Calu3 (cell line): Measurements from ENCODE around the gene BAK1. TPM values are rescaled to one million over a fixed set of nuclear protein-coding genes. Genes with fewer than 3 reads are reported as not detected.

ENCODE experiments used
- BruUV-seq: library from RNA; stranded (reverse); fragments of 400-500 nt; replicated peaks from 2 replicates; lab custom pipeline; 2021; lab: Mats Ljungman, UMichigan
- CTCF ChIA-PET: fragments of 300-600 bp; sonication (Branson Sonifier 250); formaldehyde crosslinking; loops from one replicate; lab custom pipeline; 2022; ENCODE audit warnings: antibody characterized with exemption; lab: Charles Lee
- DNase-seq: peaks from one replicate; pipeline ENCODE4 v3.0.0; 2022
- H3K27ac Mint-ChIP-seq: one replicate; pipeline ENCODE4 v1.8.0; 2022; ENCODE audit warnings: mixed read lengths; ENCODE audit not compliant: unreplicated experiment
- H3K27me3 Mint-ChIP-seq: one replicate; pipeline ENCODE4 v1.8.0; 2022; ENCODE audit warnings: mixed read lengths; ENCODE audit not compliant: unreplicated experiment
- H3K36me3 Mint-ChIP-seq: one replicate; pipeline ENCODE4 v1.8.0; 2022; ENCODE audit warnings: mild to moderate bottlenecking, moderate library complexity, mixed read lengths; ENCODE audit not compliant: insufficient read depth, unreplicated experiment
- H3K4me1 Mint-ChIP-seq: one replicate; pipeline ENCODE4 v1.8.0; 2022; ENCODE audit warnings: mild to moderate bottlenecking, low read depth, mixed read lengths; ENCODE audit not compliant: unreplicated experiment
- H3K4me3 Mint-ChIP-seq: one replicate; pipeline ENCODE4 v1.8.0; 2022; ENCODE audit warnings: mild to moderate bottlenecking, low read depth, moderate library complexity, mixed read lengths; ENCODE audit not compliant: unreplicated experiment
- H3K9me3 Mint-ChIP-seq: one replicate; pipeline ENCODE4 v1.8.0; 2022; ENCODE audit warnings: low read depth, mixed read lengths; ENCODE audit not compliant: unreplicated experiment
- CTCF ChIP-seq: fragments of 200-600 bp; IDR thresholded peaks from one replicate; pipeline ENCODE4 v1.8.0; 2022; ENCODE audit warnings: antibody characterized with exemption; ENCODE audit not compliant: unreplicated experiment
- intact Hi-C: fragments of 100-400 bp; cut with micrococcal nuclease; formaldehyde crosslinking; loops from one replicate; pipeline ENCODE4 v1.10.0; 2022; ENCODE audit not compliant: unreplicated experiment
- total RNA-seq: library from RNA; stranded (reverse); gene quantifications from 2 replicates; pipeline ENCODE4 v1.2.3, GENCODE V29; 2022

The BAK1 gene
- total RNA-seq, 1 experiment from 2014 or later, result 31.6 TPM

DNA sequence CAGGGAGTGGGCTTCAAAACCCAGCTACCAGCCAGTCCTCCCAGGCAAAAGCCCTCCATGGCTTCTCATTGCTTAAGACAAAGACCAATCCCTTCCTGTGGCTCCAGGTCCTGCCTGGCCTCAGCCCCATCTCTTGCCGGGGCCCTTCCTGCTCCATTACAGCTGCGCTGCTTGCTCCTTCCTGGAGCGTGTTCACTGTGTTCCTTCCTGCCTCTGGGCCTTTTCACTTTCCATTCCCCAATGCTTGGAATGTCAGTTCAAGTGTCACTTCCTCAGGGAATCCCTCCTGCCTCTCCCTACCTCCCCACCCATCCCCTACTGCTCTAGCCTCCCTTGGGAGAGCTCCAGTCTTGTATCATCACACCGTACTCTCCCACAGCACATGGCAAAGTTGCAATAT is 30.0 kb upstream of the BAK1 start:
- no peaks in the 10 kb centered on the region for H3K27me3 Mint-ChIP-seq
- peaks cover 65% of the 10 kb centered on the region for H3K4me1 Mint-ChIP-seq
- peaks cover 4% of the 10 kb centered on the region for H3K9me3 Mint-ChIP-seq
- no peak overlapping the region for H3K4me3 Mint-ChIP-seq
- H3K36me3 Mint-ChIP-seq, result peaks cover 7% of the 10 kb centered on the region
- CTCF ChIA-PET, result interaction anchor here (3.0 kb wide), 1 partner anchor 12 kb away, joined by 9 read pairs; the partner anchor contains the start of gene ITPR3
- DNase-seq, result no peak
- H3K27ac Mint-ChIP-seq, result peak overlapping the region; percentile 8
- no TSS peak for BruUV-seq
- no peak for TF ChIP-seq CTCF
- intact Hi-C loops, result no loop called here

- H3K4me3 Mint-ChIP-seq, result no peak overlapping the region
- peaks cover 70% of the 10 kb centered on the region for H3K4me1 Mint-ChIP-seq
- peaks cover 7% of the 10 kb centered on the region for H3K36me3 Mint-ChIP-seq
- no peak for TF ChIP-seq CTCF
- CTCF ChIA-PET, result interaction anchor here (3.0 kb wide), 1 partner anchor 12 kb away, joined by 9 read pairs; the partner anchor contains the start of gene ITPR3
- no peaks in the 10 kb centered on the region for H3K27me3 Mint-ChIP-seq
- no peak for DNase-seq
- no peak overlapping the region for H3K27ac Mint-ChIP-seq
- no TSS peak for BruUV-seq
- intact Hi-C loops, result no loop called here
- H3K9me3 Mint-ChIP-seq, result peaks cover 7% of the 10 kb centered on the region
Measured at GRCh38 chr6:33609528-33609927, 29.5 kb upstream of the BAK1 start.

GRCh38 chr6:33609019-33609418 is 28.9 kb upstream of the BAK1 start:
- no peaks in the 10 kb centered on the region for H3K27me3 Mint-ChIP-seq
- TF ChIP-seq CTCF, result no peak
- no peak overlapping the region for H3K4me3 Mint-ChIP-seq
- CTCF ChIA-PET, result no interaction called here
- H3K4me1 Mint-ChIP-seq, result peaks cover 66% of the 10 kb centered on the region
- H3K27ac Mint-ChIP-seq, result no peak overlapping the region
- peaks cover 7% of the 10 kb centered on the region for H3K9me3 Mint-ChIP-seq
- no TSS peak for BruUV-seq
- H3K36me3 Mint-ChIP-seq, result peaks cover 7% of the 10 kb centered on the region
- intact Hi-C loops, result no loop called here
- no peak for DNase-seq

- BruUV-seq, result no TSS peak
- CTCF ChIA-PET, result interaction anchor here (0.7 to 2.1 kb wide), 4 partner anchors 14 to 109 kb away, joined by 3 to 14 read pairs (median 6); partner anchors contain the start of gene BAK1
- H3K4me3 Mint-ChIP-seq, result no peak overlapping the region
- H3K27ac Mint-ChIP-seq, result no peak overlapping the region
- DNase-seq, result peak; percentile 71
- intact Hi-C loops, result no loop called here
- H3K36me3 Mint-ChIP-seq, result peaks cover 7% of the 10 kb centered on the region
- H3K4me1 Mint-ChIP-seq, result peaks cover 56% of the 10 kb centered on the region
- H3K27me3 Mint-ChIP-seq, result no peaks in the 10 kb centered on the region
- H3K9me3 Mint-ChIP-seq, result peaks cover 7% of the 10 kb centered on the region
- TF ChIP-seq CTCF, result peak; percentile 67
Measured at GRCh38 chr6:33607784-33608161, 27.7 kb upstream of the BAK1 start.
